Measurements from ENCODE around the gene CEP120. TPM values are rescaled to one million over a fixed set of nuclear protein-coding genes. Genes with fewer than 3 reads are reported as not detected.

Gene CEP120
- 12.7 and 14.0 TPM in 2 replicates for total RNA-seq

GRCh38 chr5:123423278-123424149, at the start of gene CEP120:
Gene CEP120, minus strand, starts transcription at chr5:123423403. Its CDS starts 405 bp downstream, at chr5:123422998.

Other genes with a start within 250 kb of the CEP120 start
- gene CSNK1G3, start 88.8 kb upstream of the CEP120 start, total RNA-seq: 33.3 and 42.0 TPM in 2 replicates